Transverse colon (tissue), 4 donors: ENCODE measurements around the gene RALGPS2. TPM values are rescaled to one million over a fixed set of nuclear protein-coding genes. Genes with fewer than 3 reads are reported as not detected.

ENCODE experiments used
- DNase-seq: peaks from one replicate; pipeline ENCODE4 v3.0.0-alpha.2; 2019
- H3K27ac ChIP-seq, 4 donors: fragments of 200-600 bp; sonication (generic); 2 replicates each; pipeline ENCODE4 v1.5.1; 2016 to 2018; ENCODE audit warnings: inconsistent platforms in 4 of 4
- H3K27me3 ChIP-seq: fragments of 200-600 bp; sonication (generic); 2 replicates; pipeline ENCODE4 v1.5.1; 2017; ENCODE audit warnings: inconsistent platforms
- H3K36me3 ChIP-seq, 4 donors: fragments of 200-600 bp; sonication (generic); 2 replicates each; pipeline ENCODE4 v1.5.1; 2017 to 2019; ENCODE audit warnings: inconsistent platforms in 4 of 4
- H3K4me1 ChIP-seq, 4 donors: fragments of 200-600 bp; sonication (generic); 2 replicates each; pipeline ENCODE4 v1.5.1; 2017 to 2020; ENCODE audit warnings: inconsistent platforms in 4 of 4
- H3K4me3 ChIP-seq, 4 donors: fragments of 200-600 bp; sonication (generic); 1 replicate in 1 of 4; 2 replicates in 3 of 4; pipeline versions ENCODE4 v1.5.1 to v1.6.1; 2017 to 2019; ENCODE audit warnings: inconsistent platforms in 4 of 4
- H3K9me3 ChIP-seq, 2 donors: fragments of 200-600 bp; sonication (generic); 2 replicates each; pipeline ENCODE4 v1.5.1; 2017 to 2019; ENCODE audit warnings: inconsistent platforms in 2 of 2
- EP300 ChIP-seq: sonication (generic); formaldehyde crosslinking; IDR thresholded peaks from one replicate; pipeline ENCODE4 v1.6.1; 2017; ENCODE audit warnings: antibody characterized with exemption, low read depth
- POLR2A ChIP-seq: fragments of 450-650 bp; IDR thresholded peaks from one replicate; pipeline ENCODE4 v1.6.1; 2016; ENCODE audit warnings: antibody characterized with exemption, mild to moderate bottlenecking, moderate library complexity
- POLR2AphosphoS5 ChIP-seq, 3 donors: sonication (generic); formaldehyde crosslinking; IDR thresholded peaks; one replicate each; pipeline ENCODE4 v1.6.1; 2016; ENCODE audit warnings: antibody characterized with exemption in 3 of 3
- WGBS, 2 donors: methylation state at CpG; one replicate each; pipeline ENCODE4 v1.1.5; 2018; ENCODE audit warnings: low coverage in 1 of 2; 5-methylcytosine and 5-hydroxymethylcytosine counted together
- in situ Hi-C, 4 donors: fragments of 200-750 bp; cut with MboI; loops; one replicate each; pipeline versions ENCODE4 v1.15.0 to v1.15.1; 2017; ENCODE audit warnings: low sequenced_read_pairs in 3 of 4, low pct_ligation_motif_present in 1 of 4, low pct_unique_long_range_greater_than_20kb in 1 of 4
- intact Hi-C: fragments of 100-400 bp; cut with DNase I; formaldehyde crosslinking; loops from one replicate; pipeline ENCODE4 v1.15.1; 2023; ENCODE audit warnings: low total_unique reads
- total RNA-seq, 4 donors: library from RNA; depleted of rRNA; stranded (reverse); fragments of >200 nt; gene quantifications; one replicate each; pipeline ENCODE4 v1.1.0, GENCODE V29; 2016
- TF ChIP-seq, protein P1 (sequence below), 5 experiments: fragments of 200-600 bp in 3 of 5; fragments of 450-650 bp in 2 of 5; sonication (generic) in 3 of 5; IDR thresholded peaks; 1 replicate in 2 of 5; 2 replicates in 3 of 5; pipeline ENCODE4 v1.5.1; 2016 to 2017; ENCODE audit warnings: antibody characterized with exemption in 5 of 5, inconsistent platforms in 3 of 5, mild to moderate bottlenecking in 2 of 5, moderate library complexity in 1 of 5

Gene RALGPS2
- total RNA-seq, 4 donors from 2014 or later, result 21.5 to 50.8 (median 34.0) TPM

DNA sequence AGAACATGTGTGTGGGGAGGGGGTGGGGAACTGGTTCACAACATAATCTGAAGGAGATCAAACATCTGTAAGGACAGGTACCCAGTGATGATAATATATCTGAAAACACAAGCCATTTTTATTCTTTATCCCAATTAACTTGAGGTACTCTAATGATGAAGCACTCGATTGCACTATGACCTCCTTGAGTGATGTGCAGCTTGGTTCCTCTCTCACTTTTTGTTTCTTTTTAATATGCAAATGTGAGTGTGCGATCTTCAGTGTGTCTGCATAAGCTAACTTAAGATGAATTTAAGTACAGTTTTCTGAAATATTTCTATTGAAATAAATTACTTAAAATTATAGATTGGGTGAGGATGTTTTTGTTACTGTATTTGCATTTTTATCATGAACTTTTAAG, 196.5 kb downstream of the RALGPS2 start:
- in situ Hi-C loops, result loop anchor here in 1 of 4 donors (25.0 kb wide), 1 partner anchor 109 kb away; no protein-coding TSS in a partner anchor
- Histone ChIP-seq H3K27me3 (no peaks in the 10 kb centered on the region), H3K4me1 (peaks cover 0 to 18% (median 10%) of the 10 kb centered on the region in 4 donors), H3K36me3 (peaks cover 0 to 2% (median 0%) of the 10 kb centered on the region in 4 donors), H3K9me3 (no peaks in the 10 kb centered on the region), H3K27ac (no peak overlapping the region), H3K4me3 (no peak overlapping the region)
- 79 to 96% methylated on average over 2 of the region's 2 CpGs for WGBS, 2 donors
- intact Hi-C loops, result no loop called here
- TF ChIP-seq, protein P1, sequence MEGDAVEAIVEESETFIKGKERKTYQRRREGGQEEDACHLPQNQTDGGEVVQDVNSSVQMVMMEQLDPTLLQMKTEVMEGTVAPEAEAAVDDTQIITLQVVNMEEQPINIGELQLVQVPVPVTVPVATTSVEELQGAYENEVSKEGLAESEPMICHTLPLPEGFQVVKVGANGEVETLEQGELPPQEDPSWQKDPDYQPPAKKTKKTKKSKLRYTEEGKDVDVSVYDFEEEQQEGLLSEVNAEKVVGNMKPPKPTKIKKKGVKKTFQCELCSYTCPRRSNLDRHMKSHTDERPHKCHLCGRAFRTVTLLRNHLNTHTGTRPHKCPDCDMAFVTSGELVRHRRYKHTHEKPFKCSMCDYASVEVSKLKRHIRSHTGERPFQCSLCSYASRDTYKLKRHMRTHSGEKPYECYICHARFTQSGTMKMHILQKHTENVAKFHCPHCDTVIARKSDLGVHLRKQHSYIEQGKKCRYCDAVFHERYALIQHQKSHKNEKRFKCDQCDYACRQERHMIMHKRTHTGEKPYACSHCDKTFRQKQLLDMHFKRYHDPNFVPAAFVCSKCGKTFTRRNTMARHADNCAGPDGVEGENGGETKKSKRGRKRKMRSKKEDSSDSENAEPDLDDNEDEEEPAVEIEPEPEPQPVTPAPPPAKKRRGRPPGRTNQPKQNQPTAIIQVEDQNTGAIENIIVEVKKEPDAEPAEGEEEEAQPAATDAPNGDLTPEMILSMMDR (IDR thresholded peaks at IDR 0.05), result no peak
- TF ChIP-seq POLR2AphosphoS5 (IDR thresholded peaks at IDR 0.05) (no peak), POLR2A (no peak), EP300 (no peak)
- DNase-seq, result no peak

DNA sequence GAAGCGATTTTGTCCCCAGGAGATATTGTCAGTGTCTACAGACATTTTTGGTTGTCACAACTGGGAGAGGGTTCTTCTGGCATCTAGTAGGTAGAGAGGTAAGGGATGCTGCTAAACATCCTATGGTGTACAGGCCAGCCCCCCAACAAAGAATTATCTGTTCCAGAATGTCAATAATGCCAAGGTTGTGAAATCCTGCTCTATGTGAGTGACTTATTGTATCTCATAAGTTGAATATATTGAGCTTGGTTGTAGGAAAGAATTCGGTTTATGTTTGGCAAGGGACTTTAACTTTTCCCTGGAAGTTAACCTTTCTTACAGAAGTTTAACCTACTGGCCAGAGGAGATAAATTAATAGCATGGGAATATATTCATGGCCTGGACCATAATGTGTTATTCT, 198.5 kb downstream of the RALGPS2 start:
- H3K9me3 ChIP-seq, result no peaks in the 10 kb centered on the region
- peaks cover 0 to 16% (median 10%) of the 10 kb centered on the region in 4 donors for H3K4me1 ChIP-seq
- no peak overlapping the region for H3K27ac ChIP-seq
- in situ Hi-C loops, result loop anchor here in 1 of 4 donors (25.0 kb wide), 1 partner anchor 111 kb away; no protein-coding TSS in a partner anchor
- no peaks in the 10 kb centered on the region for H3K36me3 ChIP-seq
- no peaks in the 10 kb centered on the region for H3K27me3 ChIP-seq
- no peak overlapping the region for H3K4me3 ChIP-seq
- intact Hi-C loops, result no loop called here
- 80 to 87% methylated on average over 1 to 2 of the region's 2 CpGs for WGBS, 2 donors
- TF ChIP-seq, protein P1 (IDR thresholded peaks at IDR 0.05), result no peak
- TF ChIP-seq EP300, result no peak
- DNase-seq, result no peak

DNA sequence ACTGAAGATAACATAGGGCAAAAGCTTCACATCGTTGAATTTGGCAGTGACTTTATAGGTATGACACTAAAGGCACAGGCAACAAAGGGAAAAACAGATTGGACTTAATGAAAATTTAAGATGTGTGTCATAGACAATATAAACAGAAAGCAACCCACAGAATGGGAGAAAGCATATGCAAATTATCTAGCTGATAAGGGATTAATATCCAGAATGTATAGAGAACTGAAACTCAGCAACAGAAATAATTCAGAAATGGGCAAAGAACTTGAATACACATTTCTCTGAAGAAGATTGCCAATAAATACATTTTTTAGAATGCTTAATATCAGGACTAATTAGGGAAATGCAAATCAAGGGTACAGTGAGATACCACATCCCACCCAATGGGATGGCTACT, 201.0 kb downstream of the RALGPS2 start:
- WGBS, 2 donors, result 75 to 86% methylated on average over 1 of the region's 1 CpG
- in situ Hi-C loops, result no loop called here

DNA sequence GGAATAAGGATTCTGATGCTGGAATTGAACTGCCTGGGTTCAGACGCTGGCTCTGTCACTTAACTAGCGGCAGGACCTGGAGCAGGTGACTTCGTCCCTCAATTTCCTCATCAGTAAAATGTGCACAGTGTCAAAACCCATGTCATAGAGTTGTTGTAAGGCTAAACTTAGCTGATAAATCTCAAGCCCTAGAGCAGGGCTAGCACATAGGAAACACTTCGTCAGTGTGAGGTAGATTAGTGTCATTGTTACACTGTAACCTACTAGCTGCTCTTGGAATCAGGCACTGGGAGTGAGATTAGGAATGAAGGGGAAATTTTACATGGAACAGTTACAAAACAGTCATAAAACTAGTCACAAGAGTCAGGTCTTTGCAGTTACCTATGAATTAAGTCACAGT, 202.0 kb downstream of the RALGPS2 start:
- intact Hi-C loops, result no loop called here
- in situ Hi-C loops, result no loop called here
- DNase-seq, result no peak
- peak overlapping the region in 1 of 4 donors; percentile 92 for H3K27ac ChIP-seq
- H3K27me3 ChIP-seq, result no peaks in the 10 kb centered on the region
- WGBS, 2 donors, result 93 to 100% methylated on average over 1 to 4 of the region's 4 CpGs
- H3K9me3 ChIP-seq, result no peaks in the 10 kb centered on the region
- TF ChIP-seq, protein P1 (IDR thresholded peaks at IDR 0.05), result no peak
- no peak for TF ChIP-seq POLR2AphosphoS5 (IDR thresholded peaks at IDR 0.05)
- no peak for TF ChIP-seq POLR2A
- H3K4me3 ChIP-seq, result no peak overlapping the region
- peaks cover 2 to 39% (median 8%) of the 10 kb centered on the region in 4 donors for H3K4me1 ChIP-seq
- no peaks in the 10 kb centered on the region for H3K36me3 ChIP-seq

More for the DNA sequence above, 201.0 kb downstream of the RALGPS2 start:
- H3K4me1 ChIP-seq, result peaks cover 2 to 29% (median 3%) of the 10 kb centered on the region in 4 donors
- no peak for DNase-seq
- H3K4me3 ChIP-seq, result no peak overlapping the region
- no peaks in the 10 kb centered on the region for H3K27me3 ChIP-seq
- no peaks in the 10 kb centered on the region for H3K36me3 ChIP-seq
- H3K9me3 ChIP-seq, result no peaks in the 10 kb centered on the region
- intact Hi-C loops, result no loop called here
- H3K27ac ChIP-seq, result no peak overlapping the region
- TF ChIP-seq EP300 (no peak), POLR2AphosphoS5 (IDR thresholded peaks at IDR 0.05) (no peak), POLR2A (no peak)
- TF ChIP-seq, protein P1 (IDR thresholded peaks at IDR 0.05), result no peak
